Thyroid gland (tissue), 4 donors: Measurements from ENCODE around the gene HPS4. TPM values are rescaled to one million over a fixed set of nuclear protein-coding genes. Genes with fewer than 3 reads are reported as not detected.
"Not testable (repeated sequence)": the region's sequence is repeated elsewhere in the genome, so short reads cannot be mapped to it uniquely, and the experiment has no call there.

Source experiments
- DNase-seq, 2 donors: peaks; one replicate each; pipeline ENCODE4 v3.0.0-alpha.2; 2019
- H3K27ac ChIP-seq, 3 donors: fragments of 200-600 bp; sonication (generic); 1 replicate in 2 of 3; 2 replicates in 1 of 3; pipeline ENCODE4 v1.5.1; 2016 to 2019; ENCODE audit warnings: mild to moderate bottlenecking in 1 of 3, moderate library complexity in 1 of 3
- H3K27me3 ChIP-seq: fragments of 200-600 bp; sonication (generic); one replicate; pipeline ENCODE4 v1.5.1; 2019
- H3K36me3 ChIP-seq, 2 donors: fragments of 200-600 bp; sonication (generic); one replicate each; pipeline ENCODE4 v1.5.1; 2016 to 2019
- H3K4me1 ChIP-seq, 2 donors: fragments of 200-600 bp; sonication (generic); one replicate each; pipeline ENCODE4 v1.5.1; 2017 to 2019
- H3K4me3 ChIP-seq, 3 donors: fragments of 200-600 bp; sonication (generic); replicated peaks in 1 of 3; 1 replicate in 2 of 3; 2 replicates in 1 of 3; pipeline ENCODE4 v1.5.1; 2016; ENCODE audit warnings: mild to moderate bottlenecking in 1 of 3
- H3K9me3 ChIP-seq: fragments of 200-600 bp; sonication (generic); one replicate; pipeline ENCODE4 v1.5.1; 2017
- CTCF ChIP-seq, 6 experiments: fragments of 200-600 bp in 3 of 6; fragments of 450-650 bp in 3 of 6; sonication (generic) in 3 of 6; IDR thresholded peaks; one replicate each; pipeline ENCODE4 v1.5.1; 2016 to 2019; ENCODE audit warnings: antibody characterized with exemption in 6 of 6, mild to moderate bottlenecking in 2 of 6, inconsistent platforms in 1 of 6, moderate library complexity in 1 of 6
- POLR2A ChIP-seq, 2 donors: fragments of 450-650 bp; IDR thresholded peaks; one replicate each; pipeline ENCODE4 v1.6.1; 2017; ENCODE audit warnings: antibody characterized with exemption in 2 of 2, mild to moderate bottlenecking in 2 of 2, moderate library complexity in 1 of 2
- WGBS, 2 donors: methylation state at CpG; one replicate each; pipeline ENCODE4 v1.1.5; 2017; 5-methylcytosine and 5-hydroxymethylcytosine counted together
- intact Hi-C: fragments of 100-400 bp; cut with DNase I; formaldehyde crosslinking; loops from one replicate; pipeline ENCODE4 v1.15.1; 2023
- total RNA-seq, 4 donors: library from RNA; depleted of rRNA; stranded (reverse); fragments of >200 nt; gene quantifications; one replicate each; pipeline ENCODE4 v1.2.3, GENCODE V29; 2016

Gene HPS4
- total RNA-seq, 4 donors from 2014 or later, result 27.4 to 51.8 (median 39.1) TPM

DNA sequence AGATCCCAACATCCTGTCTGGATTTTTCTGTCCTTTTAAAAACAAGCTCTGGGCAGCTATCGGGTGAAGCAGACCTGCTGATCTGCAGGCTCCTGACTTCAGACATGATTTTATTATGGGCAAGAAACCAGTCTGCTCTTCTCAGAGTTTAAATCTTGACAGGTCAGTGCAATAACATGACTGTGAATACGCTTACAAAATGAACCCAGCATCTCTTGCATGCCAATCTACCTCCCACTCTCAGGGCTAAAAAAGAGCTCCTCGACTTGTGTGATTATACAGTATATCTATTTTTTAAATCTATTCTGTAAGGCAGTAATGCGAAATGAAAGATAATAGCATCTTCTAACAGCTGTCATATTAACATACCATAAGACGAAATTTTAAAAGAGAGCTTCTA, 73.2 kb downstream of the HPS4 start:
- no peak for DNase-seq
- Histone ChIP-seq H3K4me1 (no peaks in the 10 kb centered on the region), H3K27ac (no peak overlapping the region), H3K27me3 (no peaks in the 10 kb centered on the region), H3K36me3 (no peaks in the 10 kb centered on the region), H3K9me3 (no peaks in the 10 kb centered on the region), H3K4me3 (no peak overlapping the region)
- TF ChIP-seq CTCF (IDR thresholded peaks at IDR 0.05), result no peak
- TF ChIP-seq POLR2A (IDR thresholded peaks at IDR 0.05), result no peak
- intact Hi-C loops, result no loop called here
- WGBS, 2 donors, result 81 to 82% methylated on average over 5 of the region's 5 CpGs

- TF ChIP-seq CTCF (IDR thresholded peaks at IDR 0.05) (no peak), POLR2A (IDR thresholded peaks at IDR 0.05) (no peak)
- intact Hi-C loops, result no loop called here
- Histone ChIP-seq H3K27ac (no peak overlapping the region), H3K27me3 (no peaks in the 10 kb centered on the region), H3K9me3 (no peaks in the 10 kb centered on the region), H3K4me3 (no peak overlapping the region), H3K36me3 (no peaks in the 10 kb centered on the region), H3K4me1 (no peaks in the 10 kb centered on the region)
- no peak for DNase-seq
- whole genome bisulfite sequencing, 2 donors, result 66 to 78% methylated on average over 5 of the region's 5 CpGs
Measured at GRCh38 chr22:26409719-26410335, 73.8 kb downstream of the HPS4 start.

DNA sequence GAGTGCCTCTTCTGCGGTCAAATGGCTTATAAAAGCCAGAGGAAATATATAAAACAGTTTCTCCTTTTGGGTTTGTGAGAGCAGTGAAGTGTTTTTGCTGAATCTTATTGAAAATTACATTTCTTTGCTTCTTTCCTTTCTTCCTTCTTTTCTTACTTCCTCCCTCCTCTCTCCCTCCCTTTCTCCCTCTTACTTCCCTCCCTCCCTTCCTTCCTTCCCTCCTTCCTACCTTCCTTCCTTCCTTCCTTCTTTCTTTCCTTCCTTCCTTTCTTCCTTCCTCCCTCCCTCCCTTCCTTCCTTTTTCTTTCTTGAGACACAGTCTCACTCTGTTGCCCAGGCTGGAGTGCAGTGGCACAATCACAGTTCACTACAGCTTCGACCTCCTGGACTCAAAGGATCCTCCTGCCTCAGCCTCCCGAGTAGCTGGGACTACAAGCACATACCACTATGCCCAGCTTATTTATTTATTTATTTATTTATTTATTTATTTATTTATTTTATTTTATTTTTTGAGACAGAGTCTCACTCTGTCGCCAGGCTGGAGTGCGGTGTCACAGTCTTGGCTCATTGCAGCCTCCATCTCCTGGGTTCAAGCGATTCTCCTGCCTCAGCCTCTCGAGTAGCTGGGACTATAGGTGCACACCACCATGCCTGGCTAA, 74.9 kb downstream of the HPS4 start:
- 86 to 90% methylated on average over 7 of the region's 7 CpGs for WGBS, 2 donors
- H3K4me1 ChIP-seq, H3K27me3 ChIP-seq, H3K4me3 ChIP-seq, H3K27ac ChIP-seq, H3K36me3 ChIP-seq, intact Hi-C loops, H3K9me3 ChIP-seq, DNase-seq: not testable (repeated sequence)

- 74 to 89% methylated on average over 4 of the region's 4 CpGs for WGBS, 2 donors
- no peak overlapping the region for H3K27ac ChIP-seq
- TF ChIP-seq CTCF (IDR thresholded peaks at IDR 0.05) (no peak), POLR2A (IDR thresholded peaks at IDR 0.05) (no peak)
- intact Hi-C loops, result no loop called here
- H3K4me3 ChIP-seq, result no peak overlapping the region
- no peaks in the 10 kb centered on the region for H3K36me3 ChIP-seq
- H3K4me1 ChIP-seq, result no peaks in the 10 kb centered on the region
- H3K27me3 ChIP-seq, result no peaks in the 10 kb centered on the region
- DNase-seq, result no peak
- H3K9me3 ChIP-seq, result no peaks in the 10 kb centered on the region
Measured at GRCh38 chr22:26406118-26406517, 77.5 kb downstream of the HPS4 start.

- no peak overlapping the region for H3K4me3 ChIP-seq
- no peaks in the 10 kb centered on the region for H3K36me3 ChIP-seq
- no peaks in the 10 kb centered on the region for H3K27me3 ChIP-seq
- 32 to 53% methylated on average over 5 to 6 of the region's 6 CpGs for WGBS, 2 donors
- H3K27ac ChIP-seq, result no peak overlapping the region
- DNase-seq, result no peak
- TF ChIP-seq POLR2A (IDR thresholded peaks at IDR 0.05), result no peak
- no peak for TF ChIP-seq CTCF (IDR thresholded peaks at IDR 0.05)
- H3K4me1 ChIP-seq, result no peaks in the 10 kb centered on the region
- intact Hi-C loops, result loop anchor here (5.0 kb wide), 1 partner anchor 52 kb away; no protein-coding TSS in a partner anchor
- no peaks in the 10 kb centered on the region for H3K9me3 ChIP-seq
Measured at GRCh38 chr22:26404851-26405421, 78.6 kb downstream of the HPS4 start.
